G401.6 (cell line): ENCODE results near the gene ROBO1.
"Not testable (repeated sequence)": the region's sequence is repeated elsewhere in the genome, so short reads cannot be mapped to it uniquely, and the experiment has no call there.

ENCODE experiments used
- FAIRE-seq: peaks from 2 replicates; lab custom pipeline; 2012; peaks lifted over from hg19 to GRCh38; lab: Jason Lieb, UNC

ROBO1 gene

GRCh38 chr3:79236496-79236895 lies 531.3 kb downstream of the ROBO1 start:
- FAIRE-seq = no peak

- FAIRE-seq = no peak
Measured at GRCh38 chr3:79233431-79234060, 534.3 kb downstream of the ROBO1 start.

DNA sequence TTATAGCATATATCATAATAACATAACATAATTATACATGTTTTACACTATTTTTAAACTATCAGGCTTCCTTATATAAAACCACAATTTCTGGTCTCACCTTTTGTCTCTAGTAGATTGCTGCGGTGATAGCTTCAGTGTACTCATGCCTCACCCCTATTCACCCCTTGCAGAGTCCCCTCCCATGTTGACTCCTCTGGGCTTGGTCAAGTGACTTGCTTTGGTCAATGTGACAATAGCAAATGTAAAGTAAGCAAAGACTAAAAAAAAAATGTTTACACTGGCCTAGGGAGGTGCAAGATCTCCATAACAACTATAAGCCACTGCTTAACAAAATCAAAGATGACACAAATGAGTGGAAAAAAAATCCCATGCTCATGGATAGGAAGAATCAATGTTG lies 537.5 kb downstream of the ROBO1 start:
- FAIRE-seq = no peak

GRCh38 chr3:79217096-79217495 lies 550.7 kb downstream of the ROBO1 start:
- no peak for FAIRE-seq

- FAIRE-seq = no peak
Measured at GRCh38 chr3:79215286-79215685, 552.5 kb downstream of the ROBO1 start.

DNA sequence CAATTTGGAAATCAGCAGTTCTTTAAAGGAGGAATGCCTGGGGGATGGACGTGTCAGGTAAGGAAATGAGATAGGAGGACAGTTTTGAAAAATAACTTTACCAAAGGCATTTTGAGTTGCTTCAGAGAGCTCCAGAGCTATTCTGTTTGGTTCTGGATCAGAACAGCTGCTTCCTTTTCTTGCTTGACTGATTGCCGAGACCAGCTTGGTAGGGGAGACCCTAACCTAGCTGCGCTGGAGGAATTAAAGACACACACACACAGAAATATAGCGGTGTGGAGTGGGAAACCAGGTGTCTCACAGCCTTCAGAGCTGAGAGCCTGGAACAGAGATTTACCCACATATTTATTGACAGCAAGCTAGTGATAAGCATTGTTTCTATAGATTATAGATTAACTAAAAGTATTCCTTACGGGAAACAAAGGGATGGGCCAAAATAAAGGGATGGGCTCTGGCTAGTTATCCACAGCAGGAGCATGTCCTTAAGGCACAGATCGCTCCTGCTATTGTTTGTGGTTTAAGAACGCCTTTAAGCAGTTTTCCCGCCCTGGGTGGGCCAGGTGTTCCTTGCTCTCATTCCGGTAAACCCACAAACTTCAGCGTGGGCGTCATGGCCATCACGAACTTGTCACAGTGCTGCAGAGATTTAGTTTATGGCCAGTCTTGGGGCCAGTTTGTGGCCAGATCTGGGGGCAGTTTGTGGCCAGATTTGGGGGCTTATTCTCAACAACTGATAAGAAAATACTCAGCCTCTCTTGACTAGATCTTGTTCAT lies 556.0 kb downstream of the ROBO1 start:
- FAIRE-seq = no peak

DNA sequence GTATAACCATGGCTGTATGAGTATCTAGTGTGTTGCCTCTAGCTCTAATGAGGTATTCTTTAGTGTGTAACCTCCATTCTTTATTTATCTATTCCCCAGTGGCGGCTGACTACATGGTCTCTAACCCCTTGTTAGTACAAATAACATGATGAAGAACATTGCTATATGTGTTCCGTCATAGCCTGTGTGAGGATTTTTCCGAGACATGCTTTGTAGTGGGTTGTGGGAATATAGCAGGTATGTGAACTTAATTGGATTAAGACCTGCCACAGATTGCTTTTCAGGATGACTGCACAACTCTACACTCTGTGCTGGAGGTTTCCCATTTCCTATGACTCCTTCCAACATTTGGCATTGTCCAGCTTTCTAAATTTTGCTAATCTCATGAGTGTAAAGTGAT lies 563.4 kb downstream of the ROBO1 start:
- no peak for FAIRE-seq

DNA sequence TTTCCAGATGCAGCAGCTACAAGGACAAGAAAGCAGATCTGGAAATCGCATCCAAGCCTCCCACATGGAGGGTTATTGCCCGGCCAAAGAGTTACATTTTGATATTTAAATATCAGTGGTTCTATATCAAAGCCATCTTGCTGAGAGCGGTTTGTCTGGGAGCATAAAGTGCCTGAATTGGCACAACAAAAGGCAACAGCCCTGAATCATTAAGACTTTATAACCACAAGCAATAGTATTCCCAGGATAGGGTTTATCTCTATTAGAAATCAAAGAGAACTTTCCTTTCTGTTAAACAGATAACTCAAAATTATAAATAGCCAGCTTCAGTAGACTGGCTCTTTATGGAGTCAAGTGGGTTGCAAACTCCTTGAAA lies 564.7 kb downstream of the ROBO1 start:
- FAIRE-seq = no peak

GRCh38 chr3:79202471-79203143 lies 565.2 kb downstream of the ROBO1 start:
- no peak for FAIRE-seq

- FAIRE-seq = no peak
Measured at GRCh38 chr3:79200456-79200855, 567.3 kb downstream of the ROBO1 start.

DNA sequence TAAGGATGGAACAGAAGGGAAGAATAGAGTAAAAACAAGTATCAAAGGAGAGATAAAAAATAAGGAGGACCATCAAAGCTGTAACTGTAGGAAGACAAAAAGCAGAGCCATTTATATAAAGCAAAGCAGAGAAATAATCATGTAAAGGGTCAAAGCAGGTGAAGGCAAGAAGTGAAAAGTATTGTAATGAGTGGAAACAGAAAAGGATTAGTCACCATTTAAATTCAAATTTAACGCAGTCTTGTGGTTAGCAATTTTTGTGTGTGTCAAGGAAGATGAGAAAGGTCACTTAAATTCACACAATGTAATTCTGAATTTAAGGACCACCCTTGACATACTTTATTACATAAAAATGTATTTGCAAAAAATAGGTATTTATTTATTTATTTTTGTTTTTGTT lies 567.8 kb downstream of the ROBO1 start:
- FAIRE-seq = no peak

- no peak for FAIRE-seq
Measured at GRCh38 chr3:79187426-79187825, 580.4 kb downstream of the ROBO1 start.

DNA sequence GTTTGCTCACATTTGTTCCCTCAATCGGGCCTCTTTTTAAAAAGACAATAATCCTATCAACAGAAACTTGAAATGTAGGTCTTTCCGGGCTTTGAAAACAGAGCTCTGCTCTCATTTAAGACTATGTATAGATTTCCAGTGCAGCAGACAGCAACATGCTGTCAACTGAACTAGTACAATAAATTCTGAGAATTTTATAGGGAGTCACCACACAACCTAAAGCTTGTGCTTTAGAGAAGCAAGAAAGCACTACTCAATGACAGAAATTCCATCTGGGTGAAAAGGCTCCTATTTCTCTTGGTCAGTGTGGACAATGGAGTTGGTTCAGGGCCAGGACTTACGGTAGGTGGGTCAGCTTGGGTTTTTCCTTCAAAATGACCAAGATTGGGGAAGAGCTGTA lies 583.5 kb downstream of the ROBO1 start:
- no peak for FAIRE-seq

DNA sequence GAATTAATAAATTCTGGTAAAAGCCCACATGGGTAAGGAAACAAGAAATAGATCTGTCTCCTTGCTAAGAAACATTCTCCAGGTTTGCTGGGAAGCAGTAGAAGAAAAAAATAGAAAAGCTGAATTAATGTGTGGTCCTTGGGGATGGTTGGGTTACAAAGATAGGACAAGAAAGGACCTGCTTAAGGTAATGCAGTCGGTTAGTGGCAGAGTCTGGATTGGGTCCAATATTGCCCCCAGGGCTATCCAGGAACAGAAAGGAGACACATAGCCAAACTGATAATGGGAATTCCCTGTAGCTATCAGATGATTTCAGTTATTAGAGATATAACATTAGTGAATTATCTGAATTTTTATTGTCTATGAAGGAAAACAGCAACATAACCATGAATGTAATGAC lies 584.3 kb downstream of the ROBO1 start:
- FAIRE-seq = no peak

- no peak for FAIRE-seq
Measured at GRCh38 chr3:79178471-79179180, 589.2 kb downstream of the ROBO1 start.

DNA sequence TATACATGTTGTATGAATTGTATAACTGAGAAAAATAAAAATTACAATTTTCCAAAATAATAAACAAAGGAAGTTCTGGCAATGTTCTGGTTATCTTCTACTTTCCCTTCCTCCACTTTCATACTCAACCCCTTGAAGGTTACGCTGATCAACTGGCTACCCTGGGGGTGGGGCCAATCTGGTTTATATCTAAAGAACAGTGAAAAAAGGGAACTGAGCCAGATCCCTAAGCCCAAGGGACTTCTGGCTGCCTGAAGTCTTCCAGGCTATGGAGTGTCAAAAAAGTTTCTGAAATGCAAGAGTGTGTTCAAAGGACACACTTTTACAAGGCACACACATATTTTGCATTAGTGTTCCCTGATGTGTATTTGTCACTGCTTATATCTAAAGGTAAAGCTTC lies 591.9 kb downstream of the ROBO1 start:
- no peak for FAIRE-seq

DNA sequence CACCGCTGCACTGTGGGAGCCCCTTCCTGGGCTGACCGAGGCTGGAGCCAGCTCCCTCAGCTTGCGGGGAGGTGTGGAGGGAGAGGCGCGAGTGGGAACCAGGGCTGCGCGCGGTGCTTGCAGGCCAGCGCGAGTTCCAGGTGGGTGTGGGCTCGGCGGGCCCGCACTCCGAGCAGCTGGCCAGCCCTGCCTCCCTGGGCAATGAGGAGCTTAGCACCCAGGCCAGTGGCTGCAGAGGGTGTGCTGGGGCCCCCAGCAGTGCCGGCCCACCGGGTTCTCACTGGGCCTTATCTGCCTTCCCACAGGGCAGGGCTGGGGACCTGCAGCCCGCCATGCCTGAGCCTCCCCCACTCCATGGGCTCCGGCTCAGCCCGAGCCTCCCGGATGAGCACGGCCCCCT lies 594.5 kb downstream of the ROBO1 start:
- not testable (repeated sequence) for FAIRE-seq

- FAIRE-seq = no peak
Measured at GRCh38 chr3:79172241-79172640, 595.6 kb downstream of the ROBO1 start.

GRCh38 chr3:79170021-79170420 lies 597.8 kb downstream of the ROBO1 start:
- no peak for FAIRE-seq

GRCh38 chr3:79167651-79168416 lies 600.0 kb downstream of the ROBO1 start:
- no peak for FAIRE-seq

GRCh38 chr3:79162653-79163052 lies 605.1 kb downstream of the ROBO1 start:
- no peak for FAIRE-seq

- FAIRE-seq = no peak
Measured at GRCh38 chr3:79161941-79162340, 605.9 kb downstream of the ROBO1 start.
